OCI-M1 (cell line): Measurements from ENCODE around the gene RABAC1.
"Not testable (repeated sequence)": the region's sequence is repeated elsewhere in the genome, so short reads cannot be mapped to it uniquely, and the experiment has no call there.

Experiments used
- DNase-seq: peaks from one replicate; lab custom pipeline; 2025; lab: John Stamatoyannopoulos, UW

RABAC1 gene

GRCh38 chr19:41945135-41945766, 13.9 kb downstream of the RABAC1 start:
- no peak for DNase-seq

- DNase-seq: no peak
Measured at GRCh38 chr19:41944336-41944735, 14.8 kb downstream of the RABAC1 start.

- DNase-seq: no peak
Measured at GRCh38 chr19:41941410-41942202, 17.5 kb downstream of the RABAC1 start.

DNA sequence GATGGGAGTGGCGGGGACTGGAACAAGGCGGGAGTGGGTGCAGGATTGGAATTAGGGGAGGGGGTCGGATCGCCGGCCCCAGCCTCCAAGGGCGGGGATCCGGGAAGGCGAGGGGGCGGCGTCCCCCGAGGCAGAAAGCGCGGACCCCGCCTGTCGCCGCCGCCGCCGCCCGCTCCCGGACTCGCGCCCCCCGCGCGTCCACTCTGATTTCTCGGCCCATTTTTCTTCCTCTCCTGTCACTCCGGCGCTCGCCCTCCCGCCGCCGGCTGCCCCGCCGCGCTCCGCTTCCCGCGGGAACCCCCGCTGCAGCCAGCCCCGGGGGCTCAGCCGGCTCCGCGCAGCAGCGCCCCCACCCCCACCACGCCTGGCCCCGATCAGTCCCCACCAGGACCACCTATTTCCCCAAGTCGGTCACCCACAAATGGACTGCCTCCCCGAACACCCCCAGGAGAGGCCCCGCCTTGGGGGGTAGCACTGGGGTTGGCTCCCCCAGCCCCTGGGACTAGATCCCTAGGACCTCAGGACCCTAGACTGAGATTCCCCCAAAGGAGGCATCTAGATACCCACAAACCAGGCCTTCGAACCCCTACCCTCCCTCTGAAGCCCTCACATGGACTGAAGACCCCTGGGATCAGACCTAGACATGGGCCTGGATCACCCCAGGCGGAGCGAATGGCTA, 18.3 kb downstream of the RABAC1 start:
- no peak for DNase-seq

- no peak for DNase-seq
Measured at GRCh38 chr19:41939861-41940730, 19.0 kb downstream of the RABAC1 start.

- not testable (repeated sequence) for DNase-seq
Measured at GRCh38 chr19:41939209-41939608, 19.9 kb downstream of the RABAC1 start.

DNA sequence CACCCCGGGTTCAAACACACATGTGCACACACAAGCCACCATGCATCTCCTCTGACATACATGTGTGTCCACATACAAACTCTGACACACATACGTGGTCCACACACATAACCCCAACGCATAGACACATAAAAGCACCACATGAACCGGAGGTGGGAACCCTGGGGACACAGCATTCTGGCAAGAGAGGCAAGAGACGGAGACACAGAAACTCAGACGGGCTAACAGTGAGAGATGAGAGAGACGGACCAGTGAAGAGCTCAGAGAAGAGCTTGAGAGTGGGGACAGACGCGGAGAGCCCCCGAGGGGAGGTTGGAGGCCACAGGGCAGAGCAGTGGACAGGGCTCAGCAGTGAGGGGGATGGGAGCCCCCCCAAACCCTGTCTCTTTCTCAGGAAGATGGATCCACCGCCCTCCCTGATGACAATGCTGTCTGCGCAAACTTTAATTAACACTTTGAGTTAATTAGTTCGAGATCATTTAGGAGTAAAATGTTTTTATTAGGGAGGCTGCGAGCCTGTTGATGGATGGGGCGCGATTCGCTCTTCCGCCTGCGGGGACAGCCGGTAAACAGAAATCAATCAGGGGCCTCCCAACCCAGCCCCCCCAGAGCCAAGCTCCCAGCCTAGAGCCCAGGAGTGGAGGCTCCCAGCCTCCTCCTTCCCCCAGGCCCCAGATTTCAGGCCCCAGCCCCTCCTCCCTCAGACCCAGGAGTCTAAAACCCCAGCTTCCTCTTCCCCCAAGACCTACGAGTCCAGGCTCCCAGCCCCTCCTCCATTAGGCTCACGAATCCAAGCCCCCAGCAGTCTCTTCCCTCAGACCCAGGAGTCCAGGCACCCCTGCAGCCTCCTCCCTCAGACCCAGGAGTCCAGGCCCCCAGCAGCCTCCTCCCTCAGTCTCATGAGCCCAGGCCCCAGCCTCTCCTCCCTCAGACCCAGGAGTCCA, 21.3 kb downstream of the RABAC1 start:
- no peak for DNase-seq

GRCh38 chr19:41936961-41937360, 22.2 kb downstream of the RABAC1 start:
- DNase-seq: no peak

DNA sequence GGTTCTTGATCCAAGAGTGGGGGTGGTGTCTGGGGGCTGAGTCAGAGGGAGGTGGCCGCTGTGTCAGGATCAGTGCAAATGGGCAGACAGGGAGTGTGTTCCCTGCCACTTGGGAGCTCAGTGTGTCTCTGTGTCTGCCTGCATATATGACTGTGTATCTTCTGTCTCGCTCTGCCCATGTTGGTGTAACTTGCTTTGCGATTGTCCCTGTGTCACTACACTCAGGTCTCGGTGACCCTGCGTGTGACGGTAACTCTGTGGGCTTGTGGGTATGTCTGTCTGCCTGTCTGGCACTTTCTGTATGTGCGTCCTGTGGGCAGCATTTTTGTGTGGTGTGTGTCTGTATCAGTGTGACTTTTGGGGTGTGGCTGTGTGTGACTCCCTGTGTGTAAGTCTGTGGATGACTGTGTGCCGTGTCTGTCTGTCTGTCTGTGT, 22.7 kb downstream of the RABAC1 start:
- DNase-seq: no peak

DNA sequence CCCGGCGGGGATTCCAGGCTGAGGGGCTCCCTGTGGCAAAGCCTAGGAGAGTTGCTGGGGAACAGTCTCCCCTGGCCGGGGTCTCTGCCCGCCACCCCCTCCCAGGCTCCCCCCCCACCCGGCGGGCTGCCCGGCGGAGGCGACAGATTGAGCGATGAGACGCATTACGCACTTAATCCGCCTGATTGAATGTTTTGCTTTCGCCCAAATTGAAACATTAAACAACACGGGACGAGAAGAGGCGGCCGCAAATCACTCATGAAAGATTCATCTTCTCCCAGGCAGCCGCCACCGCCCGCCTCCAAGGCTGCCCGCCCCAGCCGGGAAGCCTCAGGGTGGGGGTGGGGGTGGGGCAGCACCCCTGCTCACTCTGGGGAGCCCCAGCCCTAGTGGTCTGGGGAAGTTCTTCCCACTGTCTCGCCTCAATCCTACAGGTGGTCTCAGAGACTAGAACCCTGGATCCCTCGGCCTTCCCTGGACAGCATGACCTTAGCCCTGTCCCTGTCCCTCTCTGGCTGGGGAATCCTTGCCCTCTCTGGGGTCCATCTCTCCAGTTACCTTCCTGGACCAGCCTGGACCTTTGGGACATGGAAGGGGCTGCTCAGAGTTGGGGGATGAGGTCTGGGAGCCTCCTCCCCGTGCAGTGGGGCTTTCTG, 23.2 kb downstream of the RABAC1 start:
- DNase-seq: no peak

GRCh38 chr19:41934849-41935374, 24.2 kb downstream of the RABAC1 start:
- DNase-seq: peak; percentile 87

GRCh38 chr19:41933693-41934426, 25.3 kb downstream of the RABAC1 start:
- DNase-seq: peak; percentile 60

- DNase-seq: no peak
Measured at GRCh38 chr19:41932720-41933332, 26.3 kb downstream of the RABAC1 start.

- no peak for DNase-seq
Measured at GRCh38 chr19:41932259-41932719, 26.8 kb downstream of the RABAC1 start.

DNA sequence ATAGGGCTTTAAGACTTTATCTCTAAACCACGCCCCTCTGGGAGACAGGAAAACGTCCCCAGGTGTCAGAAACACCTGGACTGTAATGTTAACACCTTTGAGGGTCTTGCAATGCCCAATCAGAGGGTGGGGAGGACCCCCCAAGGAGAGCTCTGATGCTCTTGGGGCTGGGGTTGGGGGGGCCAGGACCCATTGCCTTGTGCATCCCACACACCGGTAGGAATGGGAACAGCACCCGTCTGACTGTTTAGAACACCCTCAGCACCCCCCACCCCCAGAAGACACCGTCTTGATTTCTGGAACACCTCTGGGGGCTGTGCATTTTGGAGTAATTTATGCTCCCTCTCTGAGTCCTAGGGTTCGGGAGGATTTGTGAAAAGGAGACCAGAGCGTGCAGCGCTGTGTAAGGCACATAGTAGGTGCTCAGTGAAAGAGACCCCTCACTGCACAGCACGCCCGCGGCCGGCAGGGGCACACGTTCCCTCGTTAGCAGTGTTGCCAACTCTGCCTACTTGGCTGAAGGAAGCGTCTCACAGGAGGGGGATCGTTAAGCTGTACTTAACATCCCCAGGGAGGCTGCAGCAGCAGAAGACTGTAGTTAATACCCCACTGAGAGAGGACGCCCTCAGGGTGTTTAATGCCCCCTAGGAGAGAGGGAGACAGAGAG, 28.1 kb downstream of the RABAC1 start:
- DNase-seq: no peak

GRCh38 chr19:41930322-41930722, 28.8 kb downstream of the RABAC1 start:
- DNase-seq: no peak

DNA sequence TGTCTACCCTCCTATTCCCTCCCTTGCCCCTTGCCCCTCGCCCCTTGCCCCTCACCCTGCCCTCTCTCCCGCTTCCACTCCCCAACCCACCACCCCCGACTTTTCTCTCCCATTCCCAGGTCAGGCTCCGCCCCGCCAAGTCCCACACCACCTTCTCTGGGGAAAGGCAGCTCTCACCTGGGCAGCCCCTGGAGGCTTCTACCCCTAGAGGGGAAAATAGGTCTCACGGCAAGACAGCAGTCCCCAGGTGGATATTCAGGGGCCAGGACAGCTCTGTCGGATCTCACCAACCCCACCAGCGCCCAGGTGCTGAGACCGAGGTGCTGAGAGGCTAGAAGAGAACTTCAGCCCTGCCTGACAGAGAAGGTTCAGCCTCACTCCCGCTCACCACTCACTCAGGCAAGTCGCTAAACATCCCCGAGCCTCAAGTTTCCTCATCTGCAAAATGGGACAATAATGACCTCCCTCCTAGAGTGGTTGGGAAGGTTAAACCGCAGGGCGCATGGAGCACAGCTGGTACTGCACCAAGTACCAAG, 29.5 kb downstream of the RABAC1 start:
- DNase-seq: no peak
